ENCODE results near the gene CERS3.

CERS3 gene

GRCh38 chr15:100426937-100427336 is 101.8 kb downstream of the CERS3 start:
- Histone ChIP-seq H2AFZ (ENCODE audit: low read depth, low read length, severe bottlenecking) (no peak overlapping the region), H3K27me3 (ENCODE audit: low read length) (no peaks in the 10 kb centered on the region), H3K9me3 (ENCODE audit: insufficient read depth, low read length) (no peaks in the 10 kb centered on the region), H3K9me2 (replicated peaks; ENCODE audit: insufficient read depth, low read length) (no peaks in the 10 kb centered on the region), H3K4me2 (ENCODE audit: low read depth, low read length, poor library complexity, severe bottlenecking) (no peak overlapping the region), H3K27ac (ENCODE audit: low read depth, low read length) (no peak overlapping the region), H3K9ac (ENCODE audit: low read length) (no peak overlapping the region), H3K4me3 (ENCODE audit: insufficient read depth, low read length, poor library complexity, severe bottlenecking) (no peak overlapping the region), H4K20me1 (ENCODE audit: low read depth, low read length) (no peaks in the 10 kb centered on the region), H3K36me3 (ENCODE audit: low read length) (no peaks in the 10 kb centered on the region), H3F3A (ENCODE audit: insufficient read depth) (no peaks in the 10 kb centered on the region), H3K79me2 (ENCODE audit: insufficient read depth, low read length) (no peaks in the 10 kb centered on the region)
- TF ChIP-seq, protein P1, sequence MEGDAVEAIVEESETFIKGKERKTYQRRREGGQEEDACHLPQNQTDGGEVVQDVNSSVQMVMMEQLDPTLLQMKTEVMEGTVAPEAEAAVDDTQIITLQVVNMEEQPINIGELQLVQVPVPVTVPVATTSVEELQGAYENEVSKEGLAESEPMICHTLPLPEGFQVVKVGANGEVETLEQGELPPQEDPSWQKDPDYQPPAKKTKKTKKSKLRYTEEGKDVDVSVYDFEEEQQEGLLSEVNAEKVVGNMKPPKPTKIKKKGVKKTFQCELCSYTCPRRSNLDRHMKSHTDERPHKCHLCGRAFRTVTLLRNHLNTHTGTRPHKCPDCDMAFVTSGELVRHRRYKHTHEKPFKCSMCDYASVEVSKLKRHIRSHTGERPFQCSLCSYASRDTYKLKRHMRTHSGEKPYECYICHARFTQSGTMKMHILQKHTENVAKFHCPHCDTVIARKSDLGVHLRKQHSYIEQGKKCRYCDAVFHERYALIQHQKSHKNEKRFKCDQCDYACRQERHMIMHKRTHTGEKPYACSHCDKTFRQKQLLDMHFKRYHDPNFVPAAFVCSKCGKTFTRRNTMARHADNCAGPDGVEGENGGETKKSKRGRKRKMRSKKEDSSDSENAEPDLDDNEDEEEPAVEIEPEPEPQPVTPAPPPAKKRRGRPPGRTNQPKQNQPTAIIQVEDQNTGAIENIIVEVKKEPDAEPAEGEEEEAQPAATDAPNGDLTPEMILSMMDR (IDR thresholded peaks at IDR 0.05; ENCODE audit: insufficient read depth, low read length, poor library complexity, severe bottlenecking): no peak
- TF ChIP-seq EZH2phosphoT487 (conservative IDR thresholded peaks at IDR 0.05; ENCODE audit: low read length): no peak

DNA sequence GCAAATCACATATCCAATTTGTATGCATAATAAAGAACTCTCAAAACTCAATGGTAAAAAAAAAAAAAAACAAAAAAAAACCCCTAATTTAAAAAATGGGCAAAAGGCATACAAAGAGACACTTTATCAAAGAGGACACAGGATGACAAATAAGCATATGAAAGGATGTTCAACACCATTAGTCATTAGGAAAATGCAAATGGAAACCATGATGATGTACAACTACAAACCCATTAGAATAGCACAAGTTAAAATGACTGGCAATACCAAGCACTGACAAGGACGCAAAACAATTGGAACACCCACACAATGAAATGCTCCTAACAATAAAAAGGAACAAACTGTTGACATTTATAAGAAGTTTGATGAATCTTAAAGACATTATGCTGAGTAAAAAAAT is 123.6 kb downstream of the CERS3 start:
- no peaks in the 10 kb centered on the region for H3F3A ChIP-seq (ENCODE audit: insufficient read depth)
- no peak overlapping the region for H3K4me3 ChIP-seq (ENCODE audit: insufficient read depth, low read length, poor library complexity, severe bottlenecking)
- TF ChIP-seq EZH2phosphoT487 (conservative IDR thresholded peaks at IDR 0.05; ENCODE audit: low read length): no peak
- TF ChIP-seq, protein P1 (IDR thresholded peaks at IDR 0.05; ENCODE audit: insufficient read depth, low read length, poor library complexity, severe bottlenecking): no peak
- H3K36me3 ChIP-seq (ENCODE audit: low read length): no peaks in the 10 kb centered on the region
- no peaks in the 10 kb centered on the region for H3K79me2 ChIP-seq (ENCODE audit: insufficient read depth, low read length)
- no peaks in the 10 kb centered on the region for H3K27me3 ChIP-seq (ENCODE audit: low read length)
- H3K9ac ChIP-seq (ENCODE audit: low read length): no peak overlapping the region
- peaks cover 6% of the 10 kb centered on the region; the same call in 1 of the 2 replicates for H3K9me3 ChIP-seq (ENCODE audit: insufficient read depth, low read length)
- no peaks in the 10 kb centered on the region for H3K9me2 ChIP-seq (replicated peaks; ENCODE audit: insufficient read depth, low read length)
- no peak overlapping the region for H3K27ac ChIP-seq (ENCODE audit: low read depth, low read length)
- H4K20me1 ChIP-seq (ENCODE audit: low read depth, low read length): no peaks in the 10 kb centered on the region
- H2AFZ ChIP-seq (ENCODE audit: low read depth, low read length, severe bottlenecking): no peak overlapping the region
- no peak overlapping the region for H3K4me2 ChIP-seq (ENCODE audit: low read depth, low read length, poor library complexity, severe bottlenecking)

- H3K27me3 ChIP-seq (ENCODE audit: low read length): no peaks in the 10 kb centered on the region
- no peak overlapping the region for H3K9ac ChIP-seq (ENCODE audit: low read length)
- no peaks in the 10 kb centered on the region for H3K9me2 ChIP-seq (replicated peaks; ENCODE audit: insufficient read depth, low read length)
- H3K27ac ChIP-seq (ENCODE audit: low read depth, low read length): no peak overlapping the region
- H3K36me3 ChIP-seq (ENCODE audit: low read length): no peaks in the 10 kb centered on the region
- H2AFZ ChIP-seq (ENCODE audit: low read depth, low read length, severe bottlenecking): no peak overlapping the region
- TF ChIP-seq EZH2phosphoT487 (conservative IDR thresholded peaks at IDR 0.05; ENCODE audit: low read length): no peak
- TF ChIP-seq, protein P1 (IDR thresholded peaks at IDR 0.05; ENCODE audit: insufficient read depth, low read length, poor library complexity, severe bottlenecking): no peak
- no peaks in the 10 kb centered on the region; the same call in 1 of the 2 replicates for H4K20me1 ChIP-seq (ENCODE audit: low read depth, low read length)
- no peak overlapping the region for H3K4me3 ChIP-seq (ENCODE audit: insufficient read depth, low read length, poor library complexity, severe bottlenecking)
- no peaks in the 10 kb centered on the region for H3K79me2 ChIP-seq (ENCODE audit: insufficient read depth, low read length)
- H3F3A ChIP-seq (ENCODE audit: insufficient read depth): no peaks in the 10 kb centered on the region
- no peaks in the 10 kb centered on the region for H3K9me3 ChIP-seq (ENCODE audit: insufficient read depth, low read length)
- H3K4me2 ChIP-seq (ENCODE audit: low read depth, low read length, poor library complexity, severe bottlenecking): no peak overlapping the region
Observed at GRCh38 chr15:100400996-100401395, 127.8 kb downstream of the CERS3 start.
